GM19035 (cell line): Measurements from ENCODE around the gene GSTP1.

Experiments used
- ATAC-seq: cut with Tn5 transposase; IDR thresholded peaks from one replicate; pipeline ENCODE4 v1.9.1; 2021; ENCODE audit not compliant: unreplicated experiment

GSTP1 gene

DNA sequence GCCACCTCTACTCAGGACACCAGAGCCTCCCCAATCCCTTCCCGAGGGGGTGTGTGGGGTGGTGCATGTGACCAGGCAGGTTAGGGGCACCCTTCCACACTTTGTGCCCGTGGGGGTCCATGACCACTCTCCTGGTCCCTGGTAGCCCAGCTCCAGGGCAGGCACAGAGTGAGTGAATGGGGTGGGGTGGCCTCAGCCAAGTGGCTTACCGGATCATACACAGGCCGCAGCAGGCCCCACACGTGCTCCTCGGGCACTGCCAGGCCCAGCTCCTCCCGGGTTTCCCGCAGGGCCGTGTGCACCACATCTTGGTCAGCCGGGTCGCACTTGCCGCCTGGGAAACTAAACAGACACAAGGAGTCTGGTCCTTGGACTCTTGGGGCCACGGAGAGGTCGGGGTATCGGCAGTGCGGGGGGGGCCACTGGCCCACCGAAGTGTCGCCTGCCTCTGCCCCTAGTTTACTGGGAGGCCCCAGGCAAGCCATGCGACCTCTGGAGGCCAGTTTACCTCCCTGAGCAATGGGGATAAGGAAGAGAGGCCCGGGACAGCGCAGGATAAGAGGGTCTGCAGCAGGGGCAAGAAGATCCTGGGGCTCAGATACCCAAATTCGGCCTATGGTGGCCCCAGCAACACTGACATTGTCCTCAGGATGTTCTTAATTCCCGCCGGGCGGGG is 45.2 kb downstream of the GSTP1 start:
- no peak for ATAC-seq

DNA sequence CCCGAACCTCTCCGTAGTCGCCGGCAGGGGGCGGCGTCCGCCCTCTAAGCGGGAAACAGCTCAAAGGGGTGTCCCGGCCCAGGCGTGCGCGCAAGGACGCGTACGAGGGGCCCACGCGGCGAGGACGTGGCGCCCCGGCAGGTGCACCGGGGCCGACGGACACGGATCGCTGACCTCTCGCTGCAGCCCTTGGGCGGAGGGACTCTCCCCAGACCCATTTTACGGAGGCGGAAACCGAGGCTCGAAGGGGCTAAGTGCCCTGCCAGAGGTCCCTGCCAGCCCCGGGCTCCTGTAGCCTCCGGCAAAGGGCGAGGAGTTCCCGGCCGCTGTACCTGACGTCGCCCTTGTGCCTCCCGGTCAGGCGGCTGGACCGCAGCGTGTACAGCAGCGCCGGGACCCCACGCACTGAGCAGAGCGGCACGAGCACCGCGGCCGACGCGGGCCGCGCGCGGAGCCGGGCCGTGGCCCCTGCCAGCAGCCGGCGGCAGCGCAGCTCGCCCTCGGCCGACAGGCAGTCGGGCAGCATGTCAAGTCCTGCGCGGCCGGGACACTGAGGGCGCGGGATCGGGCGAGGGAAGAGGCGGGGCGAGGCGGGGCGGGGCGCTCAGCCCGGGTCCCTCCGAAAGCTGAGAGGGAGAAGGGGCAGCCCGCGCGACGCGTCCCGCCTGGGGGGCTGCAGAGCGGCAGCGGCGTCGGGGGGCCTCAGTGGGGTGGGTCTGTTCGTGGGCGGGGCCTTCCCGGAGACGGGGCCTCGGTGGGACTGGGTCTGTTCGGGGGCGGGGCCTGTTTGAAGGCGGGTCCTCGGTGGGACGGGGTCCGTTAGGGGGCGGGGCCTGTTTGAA is 46.0 kb downstream of the GSTP1 start, which contains the start of gene NUDT8:
TSS of gene NUDT8 (minus strand) at position 552 of the 842 bp plus-strand sequence. CDS start at position 526, 26 bp downstream.
- ATAC-seq: peak; percentile 45

DNA sequence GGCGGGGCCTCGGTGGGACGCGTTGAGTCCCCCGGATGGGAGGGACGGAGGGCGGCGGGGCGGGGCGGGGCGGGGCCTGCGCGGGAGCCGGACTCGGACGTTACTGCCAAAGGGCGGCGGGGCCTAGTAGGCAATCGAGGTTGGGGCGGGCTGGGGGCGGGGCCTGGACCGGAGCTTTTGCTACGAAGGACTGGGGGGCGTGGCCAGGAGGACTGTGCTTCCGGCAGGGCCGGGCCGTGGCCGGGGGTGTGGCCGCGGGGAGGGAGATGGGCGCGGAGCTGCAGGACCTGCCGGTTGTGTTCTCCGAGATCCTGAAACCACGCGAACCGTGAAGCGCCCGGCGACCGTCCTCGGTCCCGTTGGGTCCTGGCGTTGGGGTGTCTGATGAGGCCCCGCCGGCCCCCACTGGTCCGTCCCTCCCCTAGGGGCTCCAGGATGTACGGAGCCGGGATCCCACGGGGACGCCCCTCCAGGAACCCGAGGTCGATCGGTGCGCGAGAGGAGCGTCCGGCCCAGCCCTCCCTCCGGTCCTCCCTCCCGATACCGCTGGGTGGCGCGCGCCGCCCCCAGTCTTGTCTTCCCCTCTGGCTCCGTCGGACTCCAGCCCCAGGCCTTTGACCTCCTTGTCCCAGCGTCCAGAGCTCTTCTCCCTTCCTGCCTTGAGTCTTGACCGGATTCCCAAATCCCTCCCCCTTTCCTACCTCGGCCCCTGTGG is 46.8 kb downstream of the GSTP1 start:
- ATAC-seq: peak; percentile 61

DNA sequence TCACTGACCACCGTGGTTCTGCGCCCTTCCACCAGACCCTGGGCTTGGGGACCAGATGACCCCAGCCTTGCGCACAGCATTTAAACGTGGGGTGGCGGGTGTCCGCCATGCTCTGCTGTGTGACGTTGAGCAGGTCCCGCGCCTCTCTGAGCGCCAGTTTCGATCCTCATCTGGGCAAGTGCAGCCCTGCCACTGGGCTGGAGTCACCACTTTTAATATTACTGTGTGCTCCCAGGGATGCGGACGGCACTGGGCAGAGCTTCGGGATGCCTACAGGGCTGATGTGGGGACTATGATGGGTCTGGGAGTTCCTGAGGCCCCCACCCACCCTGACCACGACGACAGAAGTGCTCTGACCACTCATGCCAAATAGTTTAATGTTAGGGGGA is 47.3 kb downstream of the GSTP1 start:
- ATAC-seq: no peak

DNA sequence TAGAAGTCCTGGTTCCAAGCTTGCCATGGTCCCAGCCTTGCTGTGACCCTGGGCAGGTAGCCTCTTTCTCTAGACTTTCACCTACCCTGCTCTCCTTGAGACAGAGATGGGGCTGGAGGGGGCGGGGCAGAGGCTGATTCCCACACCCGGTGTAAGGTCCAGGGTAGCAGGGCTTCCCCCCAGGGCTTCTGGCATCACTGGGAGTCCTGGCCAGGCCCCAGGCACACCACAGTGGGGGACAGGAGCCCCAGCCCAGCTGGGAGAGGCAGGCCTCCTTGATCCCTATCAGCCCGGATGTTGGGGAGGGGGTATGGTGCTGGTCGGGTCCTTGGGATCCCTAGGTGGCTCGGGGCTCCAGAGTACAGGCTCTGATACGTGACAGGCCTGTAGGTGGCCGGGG is 47.8 kb downstream of the GSTP1 start:
- ATAC-seq: no peak

DNA sequence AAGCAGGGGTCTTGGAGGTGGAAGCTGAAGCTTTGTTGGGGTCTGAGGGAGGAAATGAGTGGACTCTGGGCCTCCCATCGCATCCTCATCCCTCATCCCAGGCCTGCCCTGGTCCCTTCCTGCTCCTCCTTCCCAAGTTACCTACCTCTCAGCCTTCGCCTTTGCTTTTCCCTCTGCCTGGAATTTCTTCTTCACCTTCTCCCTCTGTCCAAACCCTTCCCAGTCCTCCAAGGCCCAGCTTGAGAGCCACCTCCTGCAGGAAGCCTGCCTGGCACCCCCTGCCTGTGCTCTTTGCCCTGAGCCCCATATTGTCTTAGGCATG is 48.2 kb downstream of the GSTP1 start:
- ATAC-seq: no peak

DNA sequence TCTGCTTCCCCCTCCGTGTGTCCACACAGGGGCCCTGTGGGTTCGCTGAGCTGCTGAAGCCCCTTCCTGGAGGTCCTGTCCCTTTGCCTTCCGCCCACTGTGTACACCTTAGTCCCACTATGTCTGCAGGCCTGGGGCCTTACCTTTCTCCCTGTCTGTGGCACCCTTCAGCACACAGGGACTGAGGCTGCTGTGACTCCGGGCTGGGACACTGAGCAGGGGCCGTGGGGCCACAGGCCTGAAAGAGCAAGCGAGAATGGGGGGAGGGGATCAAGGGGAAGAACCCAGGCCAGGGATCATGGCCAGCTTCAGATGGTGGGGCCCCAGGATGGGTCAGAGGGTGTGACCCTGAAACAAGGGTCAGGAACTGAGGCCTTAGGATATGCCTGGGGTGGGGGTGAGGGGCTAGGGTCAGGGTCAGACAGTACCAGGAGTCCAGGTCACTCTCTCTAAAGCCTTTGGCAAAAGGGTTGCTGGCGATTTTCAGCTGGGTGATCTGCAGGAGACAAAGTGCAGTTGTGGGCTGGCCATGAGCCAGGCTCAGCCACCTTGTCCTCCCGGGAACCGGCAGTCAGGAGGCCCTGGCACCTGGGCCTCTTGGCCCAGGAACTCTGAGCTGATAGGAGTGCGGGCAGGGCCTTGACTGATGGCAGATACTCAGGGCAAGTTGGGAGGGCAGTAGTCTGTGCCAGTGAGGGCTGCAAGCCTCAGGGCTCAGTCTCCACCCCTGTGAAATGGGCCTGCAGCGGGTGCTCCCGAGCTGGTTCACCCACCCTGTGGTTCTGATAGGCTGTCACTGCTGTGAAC is 48.8 kb downstream of the GSTP1 start:
- ATAC-seq: no peak

DNA sequence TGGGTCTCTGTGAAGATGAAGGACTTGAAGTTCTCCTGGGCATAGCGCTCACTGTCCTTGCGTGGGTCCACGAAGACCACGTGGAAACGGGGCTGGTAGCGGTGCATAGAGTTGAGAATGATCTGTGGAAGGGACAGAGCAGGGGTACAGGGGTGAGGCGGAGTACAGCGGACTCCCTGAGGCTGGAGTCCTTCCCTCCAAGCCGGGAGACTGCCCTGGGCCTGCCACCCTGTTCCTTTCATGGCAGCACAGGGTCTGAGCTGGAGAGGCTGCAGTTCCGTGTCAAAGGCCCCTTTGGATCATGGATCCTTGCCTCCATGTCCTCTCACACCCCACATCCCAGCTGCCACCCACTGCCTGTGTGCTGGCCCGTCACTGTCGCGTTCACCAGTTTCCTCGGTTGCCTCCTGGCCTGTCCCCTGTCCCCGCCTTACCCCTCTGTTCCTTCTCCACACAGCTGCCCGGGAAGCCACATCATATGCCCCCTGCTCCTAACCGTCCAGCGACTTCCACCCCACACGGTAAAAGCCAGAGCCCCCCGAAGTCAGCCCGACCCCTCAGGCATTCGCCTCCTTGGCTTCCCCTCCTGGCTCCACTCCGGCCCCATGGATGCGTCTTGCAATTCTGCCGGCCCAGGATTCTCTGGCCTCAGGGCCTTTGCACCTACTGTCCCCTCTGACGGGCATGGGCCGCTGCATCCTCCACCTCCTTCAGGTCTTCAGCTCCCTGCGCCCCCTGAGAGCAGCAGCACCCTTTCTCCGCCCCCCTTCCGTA is 49.6 kb downstream of the GSTP1 start:
- ATAC-seq: no peak

DNA sequence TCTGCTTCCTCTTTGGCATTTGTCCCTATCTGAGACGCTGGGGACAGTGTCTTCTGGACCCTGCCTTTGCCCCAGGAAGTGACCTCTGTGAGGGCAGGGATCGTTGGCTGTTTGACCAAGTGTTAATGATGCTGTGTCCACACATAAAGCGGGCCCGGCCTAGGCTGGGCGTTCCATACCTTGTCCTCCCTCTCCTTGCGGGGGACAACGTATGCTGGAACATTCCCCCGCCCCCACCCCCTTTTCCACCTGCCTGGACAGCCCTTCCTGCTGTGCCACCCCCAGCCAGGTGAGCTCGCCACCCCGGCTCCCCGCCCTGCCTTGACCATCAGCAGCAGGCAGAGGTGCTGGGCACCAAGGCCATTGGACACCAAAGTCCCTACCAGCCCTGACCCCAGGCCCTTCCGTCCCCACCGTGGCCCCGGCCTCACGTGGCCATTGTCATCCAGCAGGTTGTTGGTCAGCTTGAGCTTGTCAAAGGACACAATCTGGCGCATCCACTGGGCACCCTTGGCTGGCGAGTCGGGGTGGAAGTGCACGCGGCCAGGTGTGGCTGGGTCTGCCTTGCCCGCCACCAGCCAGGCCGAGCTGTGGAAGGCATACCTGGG is 50.2 kb downstream of the GSTP1 start:
- ATAC-seq: no peak

DNA sequence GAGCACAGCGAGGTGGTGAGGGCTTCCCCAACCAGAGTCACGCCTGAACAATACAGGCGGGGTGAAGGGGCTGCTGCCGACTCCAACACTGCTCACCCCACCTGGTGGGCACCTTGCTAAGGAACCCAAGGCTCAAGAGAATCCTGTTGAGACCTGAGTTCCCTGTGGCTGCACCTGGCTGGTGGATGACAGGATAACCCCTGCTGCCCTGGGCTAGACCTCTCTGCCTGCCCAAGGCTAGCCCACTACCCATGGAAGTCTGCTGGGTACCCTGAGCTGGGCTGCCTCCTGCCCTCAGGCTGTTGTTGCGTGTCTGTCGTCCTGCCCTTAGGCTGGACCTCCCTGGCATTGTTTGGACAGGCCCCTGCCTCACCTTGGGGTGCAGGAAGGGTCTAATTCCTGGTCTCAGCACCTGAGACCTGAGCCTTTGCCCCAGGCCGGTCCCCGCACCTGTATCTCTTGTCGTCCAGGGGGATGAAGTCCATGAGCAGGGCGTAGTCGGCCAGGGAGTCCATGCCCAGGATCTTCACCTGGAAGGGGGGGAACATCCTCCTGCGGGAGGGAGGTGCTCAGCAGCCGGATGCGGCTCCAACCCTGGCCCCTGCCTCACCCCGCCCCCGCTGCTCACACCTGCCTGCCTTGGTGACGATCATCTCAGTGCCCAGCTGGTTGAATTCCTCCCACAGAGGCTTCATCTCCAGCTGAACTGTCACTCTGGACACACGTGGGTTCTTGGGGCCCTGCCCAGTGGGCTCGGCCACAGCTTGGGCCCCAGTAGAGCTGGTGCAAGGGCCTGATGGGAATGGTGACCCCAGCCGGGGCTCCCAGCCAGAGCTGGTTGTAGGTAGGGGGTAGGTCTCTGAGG is 51.0 kb downstream of the GSTP1 start:
- ATAC-seq: no peak

DNA sequence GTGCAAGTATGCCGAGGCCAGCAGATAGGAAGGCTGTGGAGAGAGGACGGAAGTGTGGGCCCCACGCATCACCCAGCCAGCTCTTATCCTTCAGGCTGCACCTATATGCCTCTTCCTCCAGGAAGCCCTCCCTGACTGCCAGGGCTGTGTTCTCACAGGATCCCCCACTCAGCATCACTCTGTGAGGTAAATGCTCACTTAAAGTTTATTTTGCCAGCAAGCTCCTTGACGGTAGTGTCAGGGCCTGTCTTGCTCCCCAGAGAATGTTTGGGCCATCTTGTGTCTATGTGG is 51.6 kb downstream of the GSTP1 start:
- no peak for ATAC-seq
